ENCODE results near the gene TRPC4AP. TPM values are rescaled to one million over a fixed set of nuclear protein-coding genes. Genes with fewer than 3 reads are reported as not detected.

TRPC4AP gene
- total RNA-seq, 2 donors from 2014 or later: 65.4 to 76.6 TPM

DNA sequence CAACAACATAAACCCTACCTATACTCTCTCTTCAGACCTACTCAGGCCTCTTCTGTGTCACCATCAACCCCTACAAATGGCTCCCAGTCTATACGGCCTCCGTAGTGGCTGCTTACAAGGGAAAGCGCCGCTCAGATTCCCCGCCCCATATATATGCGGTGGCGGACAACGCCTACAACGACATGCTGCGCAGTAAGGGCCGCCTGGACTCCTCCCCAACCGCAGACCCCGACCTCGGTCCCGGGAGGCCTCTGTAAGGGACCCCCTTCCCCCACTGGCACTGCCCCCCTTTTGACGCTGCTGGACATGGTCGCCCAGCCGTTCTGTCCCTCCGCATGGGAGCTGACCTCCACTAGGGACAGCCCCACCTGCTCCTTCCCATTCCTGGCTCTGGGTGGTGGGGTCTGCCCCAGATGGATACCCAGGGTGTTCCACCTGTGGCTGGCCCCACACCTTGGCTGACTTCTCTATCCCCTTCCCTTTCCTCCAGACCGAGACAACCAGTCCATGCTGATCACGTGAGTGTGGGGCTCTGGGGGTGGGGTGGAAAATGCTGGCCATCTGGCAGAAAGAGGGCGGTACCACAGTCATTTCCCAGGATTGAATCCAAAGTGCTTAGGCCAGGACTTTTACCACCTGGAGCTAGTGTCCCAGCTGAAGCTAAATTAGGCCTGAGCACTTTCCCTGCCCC lies 111.9 kb downstream of the TRPC4AP start:
- Histone ChIP-seq H3K4me1 (replicated peaks) (no peaks in the 10 kb centered on the region), H3K4me3 (no peak overlapping the region), H3K9me3 (no peaks in the 10 kb centered on the region), H3K27ac (no peak overlapping the region), H3K27me3 (replicated peaks; ENCODE audit: insufficient read depth) (peaks cover 2% of the 10 kb centered on the region), H3K36me3 (no peaks in the 10 kb centered on the region)
- 89% methylated on average over 22 of the region's 22 CpGs for WGBS
- TF ChIP-seq POLR2A (IDR thresholded peaks at IDR 0.05): no peak
- TF ChIP-seq POLR2AphosphoS5 (IDR thresholded peaks at IDR 0.05): no peak
- no peak for TF ChIP-seq CTCF (IDR thresholded peaks at IDR 0.05)
- DNase-seq (ENCODE audit: low spot score): no peak
- intact Hi-C loops (cut with DNase I): no loop called here

- no peak for TF ChIP-seq CTCF (IDR thresholded peaks at IDR 0.05)
- TF ChIP-seq POLR2A (IDR thresholded peaks at IDR 0.05): no peak
- no peak for TF ChIP-seq POLR2AphosphoS5 (IDR thresholded peaks at IDR 0.05)
- Histone ChIP-seq H3K36me3 (no peaks in the 10 kb centered on the region), H3K4me1 (replicated peaks) (no peaks in the 10 kb centered on the region), H3K4me3 (no peak overlapping the region), H3K27ac (no peak overlapping the region), H3K27me3 (replicated peaks; ENCODE audit: insufficient read depth) (no peaks in the 10 kb centered on the region), H3K9me3 (no peaks in the 10 kb centered on the region)
- no peak for DNase-seq (ENCODE audit: low spot score)
- WGBS: 82% methylated on average over 42 of the region's 42 CpGs
- intact Hi-C loops (cut with DNase I): no loop called here
Observed at GRCh38 chr20:34979366-34980153, 113.0 kb downstream of the TRPC4AP start.

DNA sequence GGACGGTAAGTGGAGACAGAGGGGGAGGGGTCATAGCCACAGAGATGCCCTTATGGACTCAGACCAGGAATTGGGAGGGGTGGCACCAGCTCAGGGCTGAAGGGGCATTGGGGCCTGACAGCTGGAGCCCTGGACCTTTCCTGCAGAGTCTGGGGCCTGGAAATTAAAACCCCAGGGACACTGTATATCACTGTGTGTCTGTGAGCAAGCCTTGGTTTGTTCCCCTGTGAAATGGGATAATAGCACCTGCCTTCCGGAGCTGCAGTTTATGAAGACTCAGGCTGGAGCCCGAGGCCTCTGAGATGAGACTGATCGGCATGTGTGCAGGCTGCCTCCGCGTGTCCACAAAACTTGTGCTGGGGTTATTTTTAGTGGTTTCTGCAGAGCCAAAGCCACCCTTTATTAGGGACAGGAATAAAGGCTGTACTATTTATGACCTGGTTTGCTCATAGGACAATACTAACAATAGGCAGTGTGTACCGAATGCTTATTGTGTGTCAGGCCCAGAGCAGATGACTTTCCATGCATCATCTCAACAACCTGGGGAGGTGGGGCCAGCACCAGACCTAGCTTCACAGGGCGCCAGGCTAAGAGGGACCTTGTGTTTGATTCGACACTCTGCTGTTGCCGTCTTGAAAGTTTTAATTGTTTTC lies 114.4 kb downstream of the TRPC4AP start:
- H3K27me3 ChIP-seq (replicated peaks; ENCODE audit: insufficient read depth): no peaks in the 10 kb centered on the region

GRCh38 chr20:34977365-34978091 lies 115.1 kb downstream of the TRPC4AP start:
- Histone ChIP-seq H3K27me3 (replicated peaks; ENCODE audit: insufficient read depth) (no peaks in the 10 kb centered on the region), H3K4me3 (no peak overlapping the region), H3K9me3 (no peaks in the 10 kb centered on the region), H3K4me1 (replicated peaks) (no peaks in the 10 kb centered on the region), H3K27ac (no peak overlapping the region), H3K36me3 (no peaks in the 10 kb centered on the region)
- 54% methylated on average over 17 of the region's 17 CpGs for WGBS
- no peak for DNase-seq (ENCODE audit: low spot score)
- TF ChIP-seq POLR2A (IDR thresholded peaks at IDR 0.05) (no peak), CTCF (IDR thresholded peaks at IDR 0.05) (no peak), POLR2AphosphoS5 (IDR thresholded peaks at IDR 0.05) (no peak)
- intact Hi-C loops (cut with DNase I): no loop called here

More for the DNA sequence above, 114.4 kb downstream of the TRPC4AP start:
- no peaks in the 10 kb centered on the region for H3K36me3 ChIP-seq
- H3K27ac ChIP-seq: no peak overlapping the region
- WGBS: 71% methylated on average over 10 of the region's 10 CpGs
- no peaks in the 10 kb centered on the region for H3K4me1 ChIP-seq (replicated peaks)
- H3K4me3 ChIP-seq: no peak overlapping the region
- no peak for TF ChIP-seq POLR2A (IDR thresholded peaks at IDR 0.05)
- TF ChIP-seq POLR2AphosphoS5 (IDR thresholded peaks at IDR 0.05): no peak
- TF ChIP-seq CTCF (IDR thresholded peaks at IDR 0.05): no peak
- intact Hi-C loops (cut with DNase I): no loop called here
- no peak for DNase-seq (ENCODE audit: low spot score)
- no peaks in the 10 kb centered on the region for H3K9me3 ChIP-seq

All from prostate gland (tissue), 2 donors.